HUDEP-2 (cell line): ENCODE measurements around the gene DOLPP1.

Experiments
- DNase-seq, 76 experiments: peaks; one replicate each; lab custom pipeline; 2025; ENCODE audit not compliant: unreplicated experiment in 76 of 76; lab: John Stamatoyannopoulos, UW

Gene DOLPP1

DNA sequence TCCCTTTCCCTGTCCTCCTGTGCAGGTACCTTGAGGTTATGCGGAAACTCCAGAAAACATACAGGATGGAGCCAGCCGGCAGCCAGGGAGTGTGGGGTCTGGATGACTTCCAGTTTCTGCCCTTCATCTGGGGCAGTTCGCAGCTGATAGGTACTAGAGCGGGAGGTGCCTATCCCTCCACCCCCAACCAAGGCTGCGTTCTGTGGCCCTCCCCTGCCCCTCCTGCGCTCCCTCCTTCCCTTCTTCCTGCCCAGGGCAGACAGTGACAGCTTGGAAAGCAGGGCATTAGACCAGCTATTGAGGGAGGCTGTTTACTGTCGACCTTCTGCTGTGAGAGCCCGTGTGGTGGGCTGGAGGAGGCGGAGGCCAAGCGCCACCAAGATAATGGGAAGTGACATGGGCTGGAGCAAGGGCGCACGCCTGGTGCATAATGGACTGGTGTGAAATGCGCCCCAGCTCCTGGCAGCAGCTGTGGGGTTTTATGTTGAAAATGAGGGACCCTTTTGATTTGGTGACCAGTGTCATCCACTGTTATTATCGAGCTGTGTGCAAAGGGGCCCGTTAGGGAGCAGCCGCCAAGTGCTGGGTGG is 55.6 kb downstream of the DOLPP1 start:
- no peak for DNase-seq

DNA sequence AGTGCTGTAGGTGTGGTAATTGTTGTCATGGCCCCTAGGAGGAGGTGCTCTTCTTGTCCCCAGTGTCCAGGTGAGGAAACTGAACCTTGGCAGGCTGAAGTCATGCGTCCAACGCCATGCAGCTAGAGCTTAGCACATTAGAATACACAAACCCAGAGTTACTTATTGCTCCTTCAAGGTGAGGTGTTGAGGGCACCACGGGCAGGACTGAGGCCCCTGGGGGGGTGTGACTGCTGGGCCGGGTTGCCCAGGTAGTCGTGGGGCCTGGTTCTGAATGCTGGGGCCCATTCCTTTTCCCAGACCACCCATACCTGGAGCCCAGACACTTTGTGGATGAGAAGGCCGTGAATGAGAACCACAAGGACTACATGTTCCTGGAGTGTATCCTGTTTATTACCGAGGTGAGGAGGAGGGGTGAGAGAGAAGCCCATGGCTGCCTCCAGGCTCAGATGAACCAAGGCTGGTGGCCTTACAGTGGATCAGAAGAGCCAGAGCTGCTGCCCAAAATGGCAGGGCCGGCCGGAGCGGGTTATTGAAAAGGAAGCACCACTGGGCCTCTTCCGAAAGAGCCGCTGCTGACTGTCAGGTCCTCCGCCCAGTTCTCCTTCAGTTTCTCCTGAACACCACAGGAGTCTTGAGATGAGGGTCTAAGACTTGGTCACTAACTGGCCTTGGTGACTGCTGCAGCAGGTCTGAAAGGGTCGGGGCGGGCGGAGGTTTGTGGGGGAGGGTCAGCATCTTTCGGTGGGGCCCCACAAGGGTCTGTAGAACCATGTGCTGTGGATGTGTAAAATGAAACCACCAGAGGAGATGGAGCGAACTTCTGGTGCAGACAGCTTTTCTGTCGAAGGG is 56.6 kb downstream of the DOLPP1 start:
- DNase-seq = no peak

DNA sequence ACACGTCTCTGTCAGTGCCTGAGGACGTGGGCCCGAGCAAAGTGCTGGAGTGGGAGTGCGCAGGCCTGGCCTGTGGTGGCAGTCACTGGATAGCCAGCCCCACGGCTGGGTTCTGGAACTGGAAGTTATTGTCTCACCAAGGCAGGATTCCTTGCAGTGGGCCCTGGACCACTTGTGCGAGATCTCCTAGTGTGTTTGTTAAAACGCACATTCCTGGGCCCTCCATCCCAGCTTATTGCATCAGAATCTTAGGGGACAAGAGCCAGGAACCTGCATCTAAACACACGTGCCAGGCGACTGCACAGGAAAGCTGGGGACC is 57.2 kb downstream of the DOLPP1 start:
- no peak for DNase-seq

DNA sequence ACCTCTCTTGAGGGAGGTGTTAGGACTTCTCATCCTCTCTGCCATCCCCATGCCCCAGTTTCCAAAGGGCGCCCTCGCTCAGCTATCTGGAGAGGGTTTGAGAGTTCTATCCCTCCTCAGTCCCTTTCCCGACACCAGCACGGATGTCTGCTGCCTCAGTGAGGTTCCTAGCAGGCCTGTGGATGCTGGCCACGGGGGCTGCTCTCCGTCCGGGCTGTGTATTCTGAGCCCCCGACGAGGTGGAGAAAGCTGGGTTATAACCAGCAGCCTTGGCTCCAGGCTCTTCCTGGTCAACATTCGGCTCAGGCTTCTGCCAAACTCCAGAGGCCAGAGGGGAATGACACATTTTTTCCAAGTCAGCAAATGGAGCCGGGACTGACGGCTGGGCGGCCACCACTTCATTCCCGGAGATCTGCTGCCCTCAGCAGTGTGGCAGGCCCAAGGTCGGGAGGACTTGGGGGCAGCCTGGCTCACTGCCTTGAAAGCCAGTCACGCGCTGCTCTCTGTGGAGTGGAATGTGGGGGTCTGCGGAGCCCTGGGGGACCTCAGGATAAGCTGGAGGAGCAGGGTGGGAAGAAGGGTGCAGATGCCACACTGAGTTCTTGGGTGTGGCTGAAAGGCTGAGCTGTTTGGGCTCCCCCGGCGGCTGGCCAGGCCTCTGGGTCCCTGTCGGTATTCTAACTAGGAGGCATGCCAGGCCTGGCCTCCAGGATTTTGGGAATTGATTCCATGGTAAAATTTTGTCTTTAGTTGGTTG is 57.7 kb downstream of the DOLPP1 start:
- DNase-seq = peak in 2 of 76 experiments; percentile 30 to 71

DNA sequence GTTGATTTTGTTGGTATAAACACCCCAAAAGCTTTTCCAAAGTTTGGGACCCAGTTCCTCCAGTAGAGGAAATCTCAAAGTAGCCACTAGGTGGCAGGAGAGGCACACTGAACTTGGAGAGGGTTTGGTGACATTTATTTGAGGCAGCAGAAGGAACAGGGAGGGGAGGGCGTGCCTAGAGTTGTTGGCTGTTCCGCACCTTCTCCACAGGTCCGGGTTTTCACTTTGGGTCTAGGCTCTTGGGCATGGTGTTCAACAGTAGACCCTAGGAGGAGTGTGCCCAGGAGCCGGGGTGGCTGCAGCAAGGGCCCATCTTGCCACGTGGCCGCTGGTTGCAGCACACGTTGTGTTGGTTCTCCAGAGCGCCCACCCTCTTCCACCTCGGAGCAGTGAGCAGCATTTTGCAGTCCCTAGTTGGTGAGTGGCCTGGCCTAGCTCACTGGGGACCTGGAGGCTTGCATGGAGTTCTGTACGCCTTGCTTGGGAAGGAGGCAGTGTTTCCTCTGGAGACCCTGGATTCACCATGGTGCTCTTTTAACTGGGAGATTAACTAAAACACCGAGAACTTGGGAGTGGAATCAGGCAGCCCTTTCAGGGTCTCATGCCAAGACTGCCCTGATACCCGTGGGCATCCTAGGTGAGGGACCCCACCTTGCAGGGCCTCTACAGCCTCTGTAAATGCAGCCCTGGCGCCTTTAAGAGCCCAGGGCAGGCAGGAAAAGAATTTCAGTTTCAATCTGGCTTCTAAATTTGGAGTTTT is 58.5 kb downstream of the DOLPP1 start:
- peak in 66 of 76 experiments; percentile 11 to 81 (median 61) for DNase-seq

DNA sequence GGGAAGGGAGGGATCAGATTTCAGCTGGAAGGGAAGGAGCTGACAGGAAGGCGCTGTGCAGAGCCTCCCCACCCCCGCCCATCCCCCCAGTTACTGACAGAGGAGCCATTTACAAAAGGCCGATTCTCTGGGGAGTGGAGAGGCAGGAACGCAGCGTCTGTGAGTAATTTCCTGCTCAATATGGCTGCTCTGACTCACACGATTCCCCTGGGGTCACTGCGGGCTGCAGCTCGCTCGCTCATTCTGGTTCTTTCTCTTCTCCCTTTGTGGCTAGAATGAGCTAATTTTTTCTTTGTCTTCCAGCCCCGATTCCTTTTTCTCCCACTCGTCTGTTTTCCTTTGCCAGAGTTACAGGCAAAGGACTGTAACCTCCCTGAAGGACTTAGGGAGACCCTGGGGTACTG is 59.1 kb downstream of the DOLPP1 start:
- peak in 43 of 76 experiments; percentile 1 to 60 (median 22) for DNase-seq
